IPS-NIHi11 (cell line): Measurements from ENCODE around the gene CFAP300.

Source experiments
- DNase-seq: peaks from one replicate; pipeline ENCODE4 v3.0.0; 2012; ENCODE audit warnings: mixed read lengths, low spot score

CFAP300 gene

GRCh38 chr11:102047305-102047924 is at the start of gene CFAP300:
TSS of gene CFAP300 (plus strand) at chr11:102047437. CDS start at chr11:102047471, 34 bp downstream.
- peak; percentile 88 for DNase-seq

- DNase-seq: no peak
These were observed 45.4 kb upstream of the CFAP300 start for GRCh38 chr11:102001657-102002338.

- no peak for DNase-seq
These were observed 43.0 kb upstream of the CFAP300 start for GRCh38 chr11:102004220-102004619.

GRCh38 chr11:102005306-102005705 is 41.9 kb upstream of the CFAP300 start:
- no peak for DNase-seq

- no peak for DNase-seq
These were observed 40.2 kb upstream of the CFAP300 start for GRCh38 chr11:102006835-102007566.

GRCh38 chr11:102007567-102008437 is 39.4 kb upstream of the CFAP300 start:
- DNase-seq: peak; percentile 32

GRCh38 chr11:102010776-102011494 is 36.3 kb upstream of the CFAP300 start:
- peak; percentile 83 for DNase-seq

- DNase-seq: no peak
These were observed 34.3 kb upstream of the CFAP300 start for GRCh38 chr11:102012946-102013345.

- DNase-seq: no peak
These were observed 32.5 kb upstream of the CFAP300 start for GRCh38 chr11:102014756-102015155.

GRCh38 chr11:102017026-102017425 is 30.2 kb upstream of the CFAP300 start:
- DNase-seq: no peak

- no peak for DNase-seq
These were observed 21.0 kb upstream of the CFAP300 start for GRCh38 chr11:102026217-102026616.

GRCh38 chr11:102026959-102027358 is 20.3 kb upstream of the CFAP300 start:
- no peak for DNase-seq

- DNase-seq: no peak
These were observed 10.5 kb upstream of the CFAP300 start for GRCh38 chr11:102036757-102037156.

GRCh38 chr11:102046841-102047240 is 396 bp upstream of the CFAP300 start:
- no peak for DNase-seq

GRCh38 chr11:102050927-102051575 is 3.8 kb downstream of the CFAP300 start:
- no peak for DNase-seq

- peak; percentile 20 for DNase-seq
These were observed 14.0 kb downstream of the CFAP300 start for GRCh38 chr11:102061276-102061675.

- DNase-seq: no peak
These were observed 14.9 kb downstream of the CFAP300 start for GRCh38 chr11:102062106-102062505.

GRCh38 chr11:102064316-102064715 is 17.1 kb downstream of the CFAP300 start:
- no peak for DNase-seq

GRCh38 chr11:102070766-102071165 is 23.5 kb downstream of the CFAP300 start:
- DNase-seq: no peak

GRCh38 chr11:102071497-102072472 is 24.5 kb downstream of the CFAP300 start:
- no peak for DNase-seq
